Neuron (in vitro differentiated cells): ENCODE results near the gene ELFN1.

ENCODE experiments used
- H2AFZ ChIP-seq: one replicate; pipeline ENCODE4 v1.6.1; 2013; ENCODE audit warnings: low read depth, mild to moderate bottlenecking, inconsistent platforms, low read length, moderate library complexity
- H3K27me3 ChIP-seq: one replicate; pipeline ENCODE4 v1.6.1; 2013; ENCODE audit warnings: low read length; ENCODE audit not compliant: insufficient read depth
- H3K36me3 ChIP-seq: one replicate; pipeline ENCODE4 v1.6.1; 2013; ENCODE audit warnings: low read length; ENCODE audit not compliant: insufficient read depth
- H3K4me1 ChIP-seq: one replicate; pipeline ENCODE4 v1.6.1; 2013; ENCODE audit warnings: low read length; ENCODE audit not compliant: insufficient read depth
- H3K4me3 ChIP-seq: 2 replicates; pipeline ENCODE4 v1.5.1; 2013; ENCODE audit warnings: mild to moderate bottlenecking, low read length, moderate library complexity
- H3K9me3 ChIP-seq: one replicate; pipeline ENCODE4 v1.6.1; 2013; ENCODE audit warnings: low read length

Gene ELFN1

GRCh38 chr7:1785839-1786238 lies 115.8 kb downstream of the ELFN1 start:
- no peaks in the 10 kb centered on the region for H3K36me3 ChIP-seq
- no peak overlapping the region for H2AFZ ChIP-seq
- H3K4me1 ChIP-seq, result peaks cover 5% of the 10 kb centered on the region
- H3K27me3 ChIP-seq, result no peaks in the 10 kb centered on the region
- H3K9me3 ChIP-seq, result no peaks in the 10 kb centered on the region
- H3K4me3 ChIP-seq, result no peak overlapping the region

GRCh38 chr7:1787241-1787640 lies 117.2 kb downstream of the ELFN1 start:
- no peaks in the 10 kb centered on the region for H3K36me3 ChIP-seq
- peaks cover 5% of the 10 kb centered on the region for H3K4me1 ChIP-seq
- no peaks in the 10 kb centered on the region for H3K27me3 ChIP-seq
- H2AFZ ChIP-seq, result no peak overlapping the region
- no peak overlapping the region for H3K4me3 ChIP-seq
- H3K9me3 ChIP-seq, result peaks cover 2% of the 10 kb centered on the region

- Histone ChIP-seq H3K9me3 (peaks cover 2% of the 10 kb centered on the region), H2AFZ (no peak overlapping the region), H3K36me3 (no peaks in the 10 kb centered on the region), H3K4me3 (no peak overlapping the region), H3K4me1 (peaks cover 5% of the 10 kb centered on the region), H3K27me3 (no peaks in the 10 kb centered on the region)
These were observed 117.7 kb downstream of the ELFN1 start for GRCh38 chr7:1787681-1788235.

- H3K27me3 ChIP-seq, result no peaks in the 10 kb centered on the region
- H3K9me3 ChIP-seq, result peaks cover 2% of the 10 kb centered on the region
- H3K4me1 ChIP-seq, result no peaks in the 10 kb centered on the region
- H2AFZ ChIP-seq, result no peak overlapping the region
- no peaks in the 10 kb centered on the region for H3K36me3 ChIP-seq
- H3K4me3 ChIP-seq, result no peak overlapping the region
These were observed 124.9 kb downstream of the ELFN1 start for GRCh38 chr7:1794888-1795542.
